HCT116 (cell line): Measurements from ENCODE around the gene SLC25A45. TPM values are rescaled to one million over a fixed set of nuclear protein-coding genes. Genes with fewer than 3 reads are reported as not detected.

ENCODE experiments used
- ATF3 ChIP-seq: IDR thresholded peaks from 2 replicates; pipeline ENCODE4 v1.6.1; 2012
- EGR1 ChIP-seq: IDR thresholded peaks from 2 replicates; pipeline ENCODE4 v1.6.1; 2012; ENCODE audit warnings: low read depth
- FOSL1 ChIP-seq: IDR thresholded peaks from 2 replicates; pipeline ENCODE4 v1.6.1; 2012; ENCODE audit warnings: low read depth
- POLR2AphosphoS5 ChIP-seq: IDR thresholded peaks from 2 replicates; pipeline ENCODE4 v1.6.1; 2011; ENCODE audit warnings: mild to moderate bottlenecking, low read depth, low read length, moderate library complexity
- RAD21 ChIP-seq: IDR thresholded peaks from 2 replicates; pipeline ENCODE4 v1.6.1; 2012; ENCODE audit warnings: low read depth, mild to moderate bottlenecking
- SP1 ChIP-seq: IDR thresholded peaks from 2 replicates; pipeline ENCODE4 v1.6.1; 2012; ENCODE audit warnings: low read depth
- SRF ChIP-seq: IDR thresholded peaks from 2 replicates; pipeline ENCODE4 v1.6.1; 2012; ENCODE audit warnings: low read depth
- YY1 ChIP-seq: IDR thresholded peaks from 2 replicates; pipeline ENCODE4 v1.6.1; 2011; ENCODE audit warnings: low read length, low read depth, moderate library complexity, mild to moderate bottlenecking; ENCODE audit not compliant: insufficient replicate concordance; ENCODE audit errors: extremely low read depth
- ZFX ChIP-seq: fragments of 450-650 bp; IDR thresholded peaks from 2 replicates; pipeline ENCODE4 v1.6.1; 2017
- ZNF274 ChIP-seq: fragments of 200-500 bp; sonication (Bioruptor generic); IDR thresholded peaks from 2 replicates; pipeline ENCODE4 v1.6.1; 2014; ENCODE audit warnings: mild to moderate bottlenecking, low read depth, low read length, inconsistent platforms
- total RNA-seq: library from RNA; stranded (reverse); gene quantifications from one replicate; pipeline ENCODE4 v1.2.1, GENCODE V29; 2021; ENCODE audit not compliant: unreplicated experiment
- TF ChIP-seq, protein P1 (sequence below): IDR thresholded peaks from 2 replicates; pipeline ENCODE4 v1.6.1; 2011; ENCODE audit warnings: mild to moderate bottlenecking, low read length, moderate library complexity; ENCODE audit not compliant: insufficient replicate concordance; ENCODE audit errors: extremely low read depth

The SLC25A45 gene
- total RNA-seq, 1 experiment from 2014 or later = 3.9 TPM

DNA sequence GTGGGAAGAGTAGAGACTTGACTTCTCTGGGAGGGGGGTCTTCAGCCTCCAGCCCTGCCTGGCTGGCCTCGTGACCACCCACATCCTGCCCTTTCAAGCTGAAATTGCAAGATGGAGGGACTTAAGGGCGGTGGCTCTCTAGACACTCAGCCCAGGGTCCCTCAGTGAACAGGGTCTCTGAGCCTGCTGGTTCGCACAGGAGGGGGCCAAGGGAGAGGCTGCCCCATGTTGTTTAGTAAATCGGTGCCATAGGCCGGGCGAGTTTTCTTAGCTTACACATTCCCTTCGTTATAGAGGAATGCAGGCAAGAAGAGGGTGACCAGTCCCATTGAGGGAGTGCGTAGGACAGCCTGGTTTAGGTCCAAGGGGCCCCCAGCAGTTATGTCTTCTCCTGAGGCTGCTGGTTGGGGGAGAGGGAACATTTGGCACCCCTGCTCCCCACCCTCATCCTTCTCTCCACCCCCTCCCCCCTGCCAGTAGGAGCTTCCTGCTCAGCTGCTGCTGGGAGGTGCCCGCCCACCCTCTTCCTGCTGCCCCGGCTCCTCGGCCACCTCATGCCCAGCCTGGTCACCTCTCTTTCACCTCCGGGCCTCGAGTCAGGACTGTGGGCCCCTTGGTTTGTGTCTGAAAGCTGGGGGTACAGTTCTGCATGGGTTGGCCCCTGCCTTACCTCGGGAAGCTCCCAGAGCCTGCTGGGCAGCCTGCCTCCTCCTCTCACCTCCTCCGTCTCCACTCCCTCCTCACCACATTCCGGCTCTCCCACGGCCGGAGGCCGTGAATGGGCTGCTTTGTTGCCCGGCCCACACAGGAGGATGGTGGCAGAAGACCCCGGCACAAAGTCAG is 7.9 kb upstream of the SLC25A45 start (continued):
- TF ChIP-seq, protein P1, sequence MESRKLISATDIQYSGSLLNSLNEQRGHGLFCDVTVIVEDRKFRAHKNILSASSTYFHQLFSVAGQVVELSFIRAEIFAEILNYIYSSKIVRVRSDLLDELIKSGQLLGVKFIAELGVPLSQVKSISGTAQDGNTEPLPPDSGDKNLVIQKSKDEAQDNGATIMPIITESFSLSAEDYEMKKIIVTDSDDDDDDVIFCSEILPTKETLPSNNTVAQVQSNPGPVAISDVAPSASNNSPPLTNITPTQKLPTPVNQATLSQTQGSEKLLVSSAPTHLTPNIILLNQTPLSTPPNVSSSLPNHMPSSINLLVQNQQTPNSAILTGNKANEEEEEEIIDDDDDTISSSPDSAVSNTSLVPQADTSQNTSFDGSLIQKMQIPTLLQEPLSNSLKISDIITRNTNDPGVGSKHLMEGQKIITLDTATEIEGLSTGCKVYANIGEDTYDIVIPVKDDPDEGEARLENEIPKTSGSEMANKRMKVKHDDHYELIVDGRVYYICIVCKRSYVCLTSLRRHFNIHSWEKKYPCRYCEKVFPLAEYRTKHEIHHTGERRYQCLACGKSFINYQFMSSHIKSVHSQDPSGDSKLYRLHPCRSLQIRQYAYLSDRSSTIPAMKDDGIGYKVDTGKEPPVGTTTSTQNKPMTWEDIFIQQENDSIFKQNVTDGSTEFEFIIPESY = no peak
- TF ChIP-seq ATF3 = no peak
- TF ChIP-seq ZNF274 = no peak
- no peak for TF ChIP-seq SRF
- TF ChIP-seq POLR2AphosphoS5 = no peak
- no peak for TF ChIP-seq SP1
- TF ChIP-seq RAD21 = no peak
- TF ChIP-seq ZFX = no peak
- no peak for TF ChIP-seq FOSL1
- TF ChIP-seq YY1 = no peak
- no peak for TF ChIP-seq EGR1
